T1000 (cell line): Measurements from ENCODE around the gene ENOX1.

Experiments
- DNase-seq: peaks from one replicate; lab custom pipeline; 2025; ENCODE audit warnings: mixed read lengths; lab: John Stamatoyannopoulos, UW

Gene ENOX1

GRCh38 chr13:43785650-43786471, 911 bp downstream of the ENOX1 start:
- peak; percentile 53 for DNase-seq

GRCh38 chr13:43785261-43785649, 1.5 kb downstream of the ENOX1 start:
- no peak for DNase-seq

GRCh38 chr13:43784496-43784895, 2.3 kb downstream of the ENOX1 start:
- DNase-seq = no peak

- DNase-seq = no peak
Observed at GRCh38 chr13:43783820-43784219, 3.0 kb downstream of the ENOX1 start.

GRCh38 chr13:43782686-43783085, 4.1 kb downstream of the ENOX1 start:
- DNase-seq = no peak

- no peak for DNase-seq
Observed at GRCh38 chr13:43780666-43781065, 6.1 kb downstream of the ENOX1 start.

- DNase-seq = no peak
Observed at GRCh38 chr13:43776501-43777079, 10.2 kb downstream of the ENOX1 start.

GRCh38 chr13:43776006-43776405, 10.8 kb downstream of the ENOX1 start:
- DNase-seq = no peak

- DNase-seq = no peak
Observed at GRCh38 chr13:43773602-43774001, 13.2 kb downstream of the ENOX1 start.

- DNase-seq = no peak
Observed at GRCh38 chr13:43770871-43771270, 15.9 kb downstream of the ENOX1 start.

- no peak for DNase-seq
Observed at GRCh38 chr13:43769529-43769928, 17.2 kb downstream of the ENOX1 start.

GRCh38 chr13:43767341-43767931, 19.3 kb downstream of the ENOX1 start:
- no peak for DNase-seq

- no peak for DNase-seq
Observed at GRCh38 chr13:43766725-43767124, 20.0 kb downstream of the ENOX1 start.

- DNase-seq = no peak
Observed at GRCh38 chr13:43764349-43764748, 22.4 kb downstream of the ENOX1 start.

GRCh38 chr13:43763143-43763759, 23.5 kb downstream of the ENOX1 start:
- no peak for DNase-seq

GRCh38 chr13:43761616-43762315, 25.0 kb downstream of the ENOX1 start:
- DNase-seq = no peak

- no peak for DNase-seq
Observed at GRCh38 chr13:43760257-43760656, 26.5 kb downstream of the ENOX1 start.

- no peak for DNase-seq
Observed at GRCh38 chr13:43758834-43759233, 27.9 kb downstream of the ENOX1 start.

- no peak for DNase-seq
Observed at GRCh38 chr13:43757266-43757665, 29.5 kb downstream of the ENOX1 start.

- DNase-seq = no peak
Observed at GRCh38 chr13:43755844-43756243, 30.9 kb downstream of the ENOX1 start.

- DNase-seq = no peak
Observed at GRCh38 chr13:43751624-43752023, 35.1 kb downstream of the ENOX1 start.

- no peak for DNase-seq
Observed at GRCh38 chr13:43749503-43749902, 37.3 kb downstream of the ENOX1 start.
